A549 (cell line): Measurements from ENCODE around the gene PLD1. TPM values are rescaled to one million over a fixed set of nuclear protein-coding genes. Genes with fewer than 3 reads are reported as not detected.

ENCODE experiments used
- ATAC-seq, 2 experiments: fragments of 200-7000 bp in 1 of 2; fragments of >200 bp in 1 of 2; cut with Nextera tagmentation in 1 of 2; cut with Tn5 transposase in 1 of 2; 3 replicates each; pipeline versions ENCODE4 v1.8.0 to v1.9.1; 2018 to 2020; ENCODE audit warnings: mild to moderate bottlenecking in 1 of 2, moderate library complexity in 1 of 2
- CTCF ChIA-PET: fragments of 300-600 bp; sonication (Branson Sonifier 250); formaldehyde crosslinking; extraction: SDS; loops from one replicate; lab custom pipeline; 2021; ENCODE audit warnings: antibody characterized with exemption, inconsistent platforms; lab: Yijun Ruan, JAX
- POLR2A ChIA-PET: fragments of 350-600 bp; formaldehyde crosslinking; extraction: SDS; loops from one replicate; lab custom pipeline; 2021; ENCODE audit warnings: antibody characterized with exemption, inconsistent platforms; lab: Yijun Ruan, JAX
- DNase-seq, 2 experiments: peaks; one replicate each; pipeline versions ENCODE4 v3.0.0 to v3.0.0-alpha.2; 2011 to 2016; ENCODE audit warnings: low read depth in 1 of 2, low spot score in 1 of 2
- FAIRE-seq: peaks from 2 replicates; lab custom pipeline; 2011; peaks lifted over from hg19 to GRCh38; lab: Jason Lieb, UNC
- H3K27ac ChIP-seq, 2 experiments: fragments of >200 bp; sonication (Bioruptor Twin); formaldehyde crosslinking; 3 replicates each; pipeline ENCODE4 v1.5.1; 2016 to 2017
- H3K4me1 ChIP-seq: fragments of >200 bp; sonication (Bioruptor Twin); formaldehyde crosslinking; 3 replicates; pipeline ENCODE4 v1.6.1; 2016
- H3K4me2 ChIP-seq: fragments of >200 bp; sonication (Bioruptor Twin); formaldehyde crosslinking; 3 replicates; pipeline ENCODE4 v1.6.1; 2016
- H3K4me3 ChIP-seq: fragments of >200 bp; sonication (Bioruptor Twin); formaldehyde crosslinking; 3 replicates; pipeline ENCODE4 v1.5.1; 2016
- H3K9me3 ChIP-seq: fragments of >200 bp; sonication (Bioruptor Twin); formaldehyde crosslinking; 3 replicates; pipeline ENCODE4 v1.6.1; 2016
- BCL3 ChIP-seq: fragments of >200 bp; sonication (Bioruptor Twin); formaldehyde crosslinking; IDR thresholded peaks from 3 replicates; pipeline ENCODE4 v1.6.1; 2016
- CEBPB ChIP-seq, 2 experiments: fragments of >200 bp in 1 of 2; sonication (Bioruptor Twin) in 1 of 2; formaldehyde crosslinking in 1 of 2; IDR thresholded peaks; 2 replicates each; pipeline ENCODE4 v1.6.1; 2012 to 2016
- CTCF ChIP-seq: fragments of >200 bp; sonication (Bioruptor Twin); formaldehyde crosslinking; IDR thresholded peaks from 3 replicates; pipeline ENCODE4 v1.5.1; 2016
- EHF ChIP-seq: fragments of 250-450 bp; sonication (Bioruptor Pico); IDR thresholded peaks from 2 replicates; pipeline ENCODE4 v1.5.0; 2020; ENCODE audit warnings: mild to moderate bottlenecking
- EHMT2 ChIP-seq: fragments of 200-600 bp; sonication (generic); IDR thresholded peaks from 2 replicates; pipeline ENCODE4 v1.6.1; 2016; ENCODE audit warnings: antibody characterized with exemption, low read depth, mild to moderate bottlenecking, moderate library complexity
- EP300 ChIP-seq, 2 experiments: fragments of >200 bp; sonication (Bioruptor Twin); formaldehyde crosslinking; IDR thresholded peaks; 2 replicates in 1 of 2; 3 replicates in 1 of 2; pipeline ENCODE4 v1.6.1; 2016 to 2017
- ESRRA ChIP-seq: fragments of 150-350 bp; IDR thresholded peaks from 2 replicates; pipeline ENCODE4 v1.6.1; 2014; ENCODE audit warnings: mild to moderate bottlenecking, low read length, borderline replicate concordance
- FOSL2 ChIP-seq, 2 experiments: fragments of 450-650 bp in 1 of 2; fragments of >200 bp in 1 of 2; sonication (Bioruptor Twin) in 1 of 2; formaldehyde crosslinking; IDR thresholded peaks; 2 replicates each; pipeline versions ENCODE4 v1.5.0 to v1.6.1; 2016 to 2020; ENCODE audit warnings: mild to moderate bottlenecking in 1 of 2, moderate library complexity in 1 of 2
- GATA3 ChIP-seq: IDR thresholded peaks from 2 replicates; pipeline ENCODE4 v1.6.1; 2012; ENCODE audit warnings: borderline replicate concordance
- HES2 ChIP-seq: fragments of >200 bp; sonication (Bioruptor Twin); formaldehyde crosslinking; IDR thresholded peaks from 2 replicates; pipeline ENCODE4 v1.6.1; 2016
- HMGXB4 ChIP-seq: fragments of 250-450 bp; sonication (Bioruptor Pico); IDR thresholded peaks from 2 replicates; pipeline ENCODE4 v1.5.0; 2021; ENCODE audit warnings: mild to moderate bottlenecking, moderate library complexity, borderline replicate concordance
- HOXB13 ChIP-seq: fragments of 250-450 bp; sonication (Bioruptor Pico); IDR thresholded peaks from 2 replicates; pipeline ENCODE4 v1.5.0; 2020; ENCODE audit warnings: low read depth, mild to moderate bottlenecking, moderate library complexity
- HOXB5 ChIP-seq: fragments of 250-450 bp; sonication (Bioruptor Pico); IDR thresholded peaks from 2 replicates; pipeline ENCODE4 v1.5.0; 2020; ENCODE audit warnings: mild to moderate bottlenecking, moderate library complexity
- JUNB ChIP-seq: fragments of >200 bp; sonication (Bioruptor Twin); formaldehyde crosslinking; IDR thresholded peaks from 2 replicates; pipeline ENCODE4 v1.6.1; 2016
- NPAS2 ChIP-seq: fragments of 250-450 bp; sonication (Bioruptor Pico); IDR thresholded peaks from 2 replicates; pipeline ENCODE4 v1.8.0; 2022; ENCODE audit warnings: mild to moderate bottlenecking, moderate library complexity, borderline replicate concordance
- PHF8 ChIP-seq: fragments of 200-600 bp; sonication (generic); IDR thresholded peaks from 2 replicates; pipeline ENCODE4 v1.6.1; 2016; ENCODE audit warnings: low read depth, mild to moderate bottlenecking, antibody characterized with exemption, moderate library complexity, borderline replicate concordance
- RAD21 ChIP-seq, 2 experiments: fragments of >200 bp in 1 of 2; sonication (Bioruptor Twin) in 1 of 2; formaldehyde crosslinking in 1 of 2; IDR thresholded peaks in 1 of 2; conservative IDR thresholded peaks in 1 of 2; 2 replicates in 1 of 2; 3 replicates in 1 of 2; pipeline ENCODE4 v1.6.1; 2012 to 2018; ENCODE audit warnings: inconsistent platforms in 1 of 2
- SMC3 ChIP-seq: fragments of >200 bp; sonication (Bioruptor Twin); formaldehyde crosslinking; IDR thresholded peaks from 3 replicates; pipeline ENCODE4 v1.6.1; 2018; ENCODE audit warnings: inconsistent platforms
- USF2 ChIP-seq: fragments of 450-650 bp; IDR thresholded peaks from 2 replicates; pipeline ENCODE4 v1.6.1; 2014; ENCODE audit warnings: antibody characterized with exemption
- ZC3H11A ChIP-seq: fragments of 450-650 bp; IDR thresholded peaks from 2 replicates; pipeline ENCODE4 v1.6.1; 2014; ENCODE audit warnings: antibody characterized with exemption, mild to moderate bottlenecking
- ZFP36 ChIP-seq: fragments of 450-650 bp; IDR thresholded peaks from 2 replicates; pipeline ENCODE4 v1.6.1; 2014; ENCODE audit warnings: borderline replicate concordance; ENCODE audit not compliant: partially characterized antibody
- ZNF302 ChIP-seq: fragments of 250-450 bp; sonication (Bioruptor Pico); IDR thresholded peaks from 2 replicates; pipeline ENCODE4 v1.9.0; 2021; ENCODE audit warnings: inconsistent platforms, mild to moderate bottlenecking, moderate library complexity
- ZSCAN20 ChIP-seq: fragments of 250-450 bp; sonication (Bioruptor Pico); IDR thresholded peaks from 2 replicates; pipeline ENCODE4 v1.8.0; 2022; ENCODE audit warnings: mild to moderate bottlenecking, moderate library complexity
- WGBS: methylation state at CpG from one replicate; pipeline ENCODE4 v1.1.6; 2017; ENCODE audit errors: missing lambda C conversion rate; 5-methylcytosine and 5-hydroxymethylcytosine counted together
- polyA plus RNA-seq, 4 experiments: library from polyadenylated mRNA; depleted of rRNA in 3 of 4; stranded (reverse); fragments of >200 nt; fragmentation: RNase III in 1 of 4; extraction: RNeasy Plus Mini Kit Qiagen cat#74134 plus additional on column Dnase treatment in 1 of 4; gene quantifications; 2 replicates in 3 of 4; 3 replicates in 1 of 4; pipeline ENCODE4 v1.2.3, GENCODE V29; 2011 to 2017

PLD1 gene
- polyA plus RNA-seq, 2 of the 4 experiments (the other 2 are of a cell fraction), result 6.6 to 27.2 TPM

GRCh38 chr3:171827385-171827784, 17.1 kb upstream of the PLD1 start:
- Histone ChIP-seq H3K9me3 (no peaks in the 10 kb centered on the region), H3K4me1 (peaks cover 65% of the 10 kb centered on the region), H3K27ac (peak overlapping the region in 1 of 2 experiments; percentile 64; a peak in 3 of 6 replicates), H3K4me3 (no peak overlapping the region), H3K4me2 (no peak overlapping the region)
- FAIRE-seq (no peak), ATAC-seq (no peak), DNase-seq (no peak)
- ChIA-PET CTCF (interaction anchor here (0.6 to 4.8 kb wide), 3 partner anchors 55 to 625 kb away, joined by 3 to 24 read pairs (median 3); no protein-coding TSS in a partner anchor), POLR2A (no interaction called here)
- TF ChIP-seq GATA3 (no peak), EHMT2 (no peak), ZNF302 (CRISPR knock-in tag) (no peak), ZC3H11A (no peak), ESRRA (no peak), NPAS2 (CRISPR knock-in tag) (no peak), EHF (CRISPR knock-in tag) (no peak), SMC3 (no peak), HMGXB4 (CRISPR knock-in tag) (no peak)
- WGBS, result 98% methylated on average over 3 of the region's 3 CpGs

GRCh38 chr3:171825222-171825828, 15.0 kb upstream of the PLD1 start:
- peak; percentile 31 to 52; a peak in 5 of 6 replicates for ATAC-seq
- POLR2A ChIA-PET, result interaction anchor here (1.0 to 1.9 kb wide), 2 partner anchors 14 to 15 kb away, joined by 4 to 10 read pairs; partner anchors contain the start of gene PLD1
- no peak for TF ChIP-seq HOXB5 (CRISPR knock-in tag)
- TF ChIP-seq FOSL2 (IDR thresholded peaks at IDR 0.05), result no peak
- TF ChIP-seq FOSL2 (CRISPR knock-in tag; IDR thresholded peaks at IDR 0.05), result peak; percentile 47; the same call in 1 of the 2 replicates
- TF ChIP-seq BCL3, result no peak
- TF ChIP-seq RAD21 (conservative IDR thresholded peaks at IDR 0.05 in 1 of 2, IDR thresholded peaks at IDR 0.05 in 1 of 2), result no peak; a peak in 1 of 5 replicates
- TF ChIP-seq CTCF, result no peak
- TF ChIP-seq USF2, result no peak
- peak; percentile 80 to 83 for TF ChIP-seq CEBPB (IDR thresholded peaks at IDR 0.05)
- no peak for TF ChIP-seq ZFP36
- TF ChIP-seq ZSCAN20 (CRISPR knock-in tag), result no peak
- peak; percentile 45; the same call in 1 of the 2 replicates for TF ChIP-seq HES2
- TF ChIP-seq HOXB13 (CRISPR knock-in tag), result no peak
- no peak for TF ChIP-seq PHF8
- TF ChIP-seq EHF (CRISPR knock-in tag), result no peak
- peak; percentile 31 to 34; a peak in 1 of 5 replicates for TF ChIP-seq EP300 (IDR thresholded peaks at IDR 0.05)
- 0 out of 2 replicates have a peak, but pooled peaks have one; percentile 35 for TF ChIP-seq GATA3
- TF ChIP-seq JUNB, result no peak
- TF ChIP-seq, all 56 proteins: peak for 5
- H3K9me3 ChIP-seq, result no peaks in the 10 kb centered on the region
- H3K4me2 ChIP-seq, result peak overlapping the region; percentile 87
- peaks cover 58% of the 10 kb centered on the region for H3K4me1 ChIP-seq
- FAIRE-seq (no peak), DNase-seq (peak in 1 of 2 experiments; percentile 60)
- WGBS, result 1% methylated on average over 5 of the region's 5 CpGs
- CTCF ChIA-PET, result interaction anchor here (0.7 kb wide), 1 partner anchor 9 kb away, joined by 3 read pairs; no protein-coding TSS in a partner anchor
- H3K4me3 ChIP-seq, result no peak overlapping the region
- H3K27ac ChIP-seq, result peak overlapping the region; percentile 79 to 83
